ENCODE results near the gene PLA2G10. TPM values are rescaled to one million over a fixed set of nuclear protein-coding genes. Genes with fewer than 3 reads are reported as not detected.

Gene PLA2G10, protein sequence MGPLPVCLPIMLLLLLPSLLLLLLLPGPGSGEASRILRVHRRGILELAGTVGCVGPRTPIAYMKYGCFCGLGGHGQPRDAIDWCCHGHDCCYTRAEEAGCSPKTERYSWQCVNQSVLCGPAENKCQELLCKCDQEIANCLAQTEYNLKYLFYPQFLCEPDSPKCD
- not detected in 2 replicates for total RNA-seq

DNA sequence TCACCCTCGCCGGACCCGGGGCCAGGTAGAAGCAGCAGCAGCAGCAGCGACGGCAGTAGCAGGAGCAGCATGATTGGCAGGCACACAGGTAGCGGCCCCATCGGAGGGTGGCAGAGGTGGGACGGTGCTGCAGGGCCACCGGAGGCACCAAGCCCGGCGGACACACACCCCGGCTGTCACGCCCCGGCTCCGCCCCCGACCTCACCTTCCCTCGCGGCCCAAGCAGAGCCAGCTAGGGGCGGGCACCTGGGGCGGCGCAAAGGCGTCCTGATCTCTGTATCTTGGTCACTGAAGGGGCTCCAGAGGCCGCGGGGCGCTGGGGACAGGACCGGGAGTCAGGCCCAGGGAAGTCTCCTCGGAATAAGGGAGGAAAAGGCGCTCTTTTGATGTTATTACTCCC lies at the start of gene PLA2G10:
TSS of gene PLA2G10 (minus strand) at position 180 of the 400 bp plus-strand sequence. CDS start at position 101, 79 bp downstream.

DNA sequence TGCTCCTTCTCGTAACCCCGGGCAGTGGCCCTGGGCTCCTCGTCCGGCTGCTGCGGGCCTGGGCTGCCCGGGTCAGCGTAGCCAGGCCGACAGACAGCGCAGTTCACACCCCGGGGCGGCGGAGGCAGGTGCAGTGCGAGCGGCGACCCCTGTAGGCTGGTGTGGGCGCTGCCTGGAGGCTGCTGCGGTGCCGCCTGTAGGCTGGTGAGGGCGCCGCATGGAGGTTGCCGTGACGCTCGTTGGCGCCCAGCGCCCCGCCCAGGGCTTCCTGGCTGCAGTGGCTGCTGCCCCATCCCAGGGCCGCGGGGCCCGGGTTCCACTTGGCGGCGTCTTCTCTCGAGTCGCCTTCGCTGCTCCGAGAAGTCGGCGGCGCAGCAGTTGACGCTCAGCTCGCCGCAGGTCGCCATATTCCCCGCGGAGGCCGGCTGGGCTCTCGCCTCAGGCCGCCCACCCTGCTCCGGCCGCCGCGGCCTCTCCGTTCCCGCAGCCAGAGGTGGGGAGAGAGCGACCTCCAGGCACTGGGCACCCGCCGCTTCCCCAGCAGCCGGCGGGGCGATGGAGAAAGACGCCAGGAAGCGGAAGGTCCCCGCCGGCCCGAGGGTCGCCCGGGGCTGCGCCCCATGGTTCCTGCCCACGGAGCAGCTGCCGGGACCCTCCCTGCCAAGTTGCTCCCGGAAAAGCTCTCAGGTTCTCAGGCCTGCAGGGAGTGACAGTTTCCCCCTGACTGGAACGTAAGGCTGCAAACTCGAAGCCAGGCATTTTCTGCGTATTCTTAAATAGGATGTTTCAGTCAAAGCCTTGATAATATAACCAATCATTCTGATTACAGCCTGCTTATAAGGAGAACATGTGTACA lies 48.4 kb upstream of the PLA2G10 start, which contains the start of gene NPIPA2:
TSS of gene NPIPA2 (plus strand) at position 261 of the 856 bp plus-strand sequence. CDS start 5,533 bp downstream, outside the sequence.

DNA sequence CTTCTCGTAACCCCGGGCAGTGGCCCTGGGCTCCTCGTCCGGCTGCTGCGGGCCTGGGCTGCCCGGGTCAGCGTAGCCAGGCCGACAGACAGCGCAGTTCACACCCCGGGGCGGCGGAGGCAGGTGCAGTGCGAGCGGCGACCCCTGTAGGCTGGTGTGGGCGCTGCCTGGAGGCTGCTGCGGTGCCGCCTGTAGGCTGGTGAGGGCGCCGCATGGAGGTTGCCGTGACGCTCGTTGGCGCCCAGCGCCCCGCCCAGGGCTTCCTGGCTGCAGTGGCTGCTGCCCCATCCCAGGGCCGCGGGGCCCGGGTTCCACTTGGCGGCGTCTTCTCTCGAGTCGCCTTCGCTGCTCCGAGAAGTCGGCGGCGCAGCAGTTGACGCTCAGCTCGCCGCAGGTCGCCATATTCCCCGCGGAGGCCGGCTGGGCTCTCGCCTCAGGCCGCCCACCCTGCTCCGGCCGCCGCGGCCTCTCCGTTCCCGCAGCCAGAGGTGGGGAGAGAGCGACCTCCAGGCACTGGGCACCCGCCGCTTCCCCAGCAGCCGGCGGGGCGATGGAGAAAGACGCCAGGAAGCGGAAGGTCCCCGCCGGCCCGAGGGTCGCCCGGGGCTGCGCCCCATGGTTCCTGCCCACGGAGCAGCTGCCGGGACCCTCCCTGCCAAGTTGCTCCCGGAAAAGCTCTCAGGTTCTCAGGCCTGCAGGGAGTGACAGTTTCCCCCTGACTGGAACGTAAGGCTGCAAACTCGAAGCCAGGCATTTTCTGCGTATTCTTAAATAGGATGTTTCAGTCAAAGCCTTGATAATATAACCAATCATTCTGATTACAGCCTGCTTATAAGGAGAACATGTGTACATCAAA lies 9.3 kb upstream of the PLA2G10 start, which contains the start of gene NPIPA3:
TSS of gene NPIPA3 (plus strand) at position 256 of the 856 bp plus-strand sequence. CDS start 5,533 bp downstream, outside the sequence.

DNA sequence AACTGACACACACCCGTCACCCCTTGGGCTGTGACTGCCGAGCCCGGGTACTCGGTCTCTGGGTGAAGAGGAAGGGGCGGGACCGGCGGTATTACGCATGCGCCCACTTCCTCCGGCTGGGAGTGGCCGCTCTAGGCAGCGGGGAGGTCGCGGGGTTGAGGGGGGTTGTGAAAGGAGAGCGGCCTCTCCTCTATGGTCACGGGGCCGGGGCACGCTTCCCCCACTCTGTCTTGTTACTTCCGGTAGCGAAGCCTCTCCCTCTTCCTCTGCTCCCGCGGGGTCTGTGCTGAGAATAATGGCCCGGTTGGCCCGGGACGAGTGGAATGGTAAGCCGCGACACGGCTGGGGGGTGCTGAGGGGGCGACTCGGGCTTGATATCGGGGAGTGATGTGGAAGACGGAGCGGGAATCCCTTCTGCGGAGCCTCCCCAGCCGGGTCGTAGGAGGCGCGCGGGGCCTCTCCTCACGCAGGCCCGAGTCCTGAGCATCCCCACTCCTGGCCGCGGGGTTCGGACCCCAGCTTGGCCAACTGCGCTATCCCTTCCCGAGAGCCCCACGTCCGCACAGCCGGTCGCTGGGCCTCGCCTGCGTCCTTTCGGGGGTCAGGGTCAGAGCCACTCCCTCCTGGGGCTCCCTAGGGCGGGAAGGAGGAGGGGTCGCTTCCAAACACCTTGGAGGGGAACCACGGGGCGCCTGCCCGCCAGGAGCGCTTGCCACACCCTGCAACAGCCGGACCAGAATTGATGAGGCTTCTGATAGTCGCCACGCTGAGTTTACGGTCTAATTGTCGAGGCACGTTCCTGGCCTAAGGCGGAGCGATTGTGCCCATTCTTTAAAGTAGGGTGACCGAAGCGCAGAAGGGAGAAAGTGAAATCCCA lies 61.2 kb downstream of the PLA2G10 start, which contains the start of gene BFAR:
TSS of gene BFAR (plus strand) at position 259 of the 877 bp plus-strand sequence. CDS start 11,396 bp downstream, outside the sequence.

DNA sequence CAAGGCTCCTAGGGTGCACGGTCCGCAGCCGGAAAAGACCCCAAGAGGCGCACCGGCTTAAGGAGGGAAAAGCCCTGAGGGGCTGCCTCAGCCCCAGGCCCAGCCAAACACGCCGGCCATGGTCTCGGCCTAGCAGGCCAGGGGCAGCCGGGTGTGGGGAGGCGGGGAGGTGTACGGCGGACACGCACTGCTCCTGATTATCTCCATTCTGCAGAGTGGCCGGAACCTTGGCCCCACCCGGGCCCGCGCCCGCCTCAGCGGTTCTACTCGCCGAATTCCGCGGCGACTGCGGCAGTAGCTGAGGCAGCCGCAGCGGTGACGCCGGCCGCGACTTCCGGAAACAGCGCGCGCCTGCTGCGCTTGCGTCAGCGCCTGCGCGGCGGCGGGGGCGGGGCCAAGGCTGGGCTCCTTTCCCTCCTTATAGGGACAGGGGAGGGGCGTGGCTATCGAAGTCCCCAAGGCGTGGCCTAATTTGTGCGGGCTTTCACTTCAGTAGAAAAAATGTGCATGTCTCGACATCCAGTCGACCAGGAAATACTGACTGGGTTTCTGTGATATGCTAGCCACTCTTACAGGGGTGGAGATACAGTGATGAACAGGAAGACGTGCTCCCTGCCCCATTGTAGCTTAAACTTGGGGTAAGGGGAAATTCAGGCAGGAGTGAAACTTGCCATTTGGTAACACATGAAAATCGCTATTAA lies 64.0 kb downstream of the PLA2G10 start, which contains the start of gene PARN:
TSS of gene PARN (minus strand) at position 342 of the 701 bp plus-strand sequence. CDS start at position 207, 135 bp downstream.

Other genes with a start within 250 kb of the PLA2G10 start
- 26.0 and 36.2 TPM in 2 replicates for gene PARN, start 64.0 kb downstream of the PLA2G10 start, total RNA-seq
- 64.3 and 79.6 TPM in 2 replicates for gene BFAR, start 61.4 kb downstream of the PLA2G10 start, total RNA-seq
- 0.58 TPM in 1 of 2 replicates, not detected in the other for gene NPIPA3, start 9.1 kb upstream of the PLA2G10 start, total RNA-seq
- 0.58 TPM in 1 of 2 replicates, not detected in the other for gene NPIPA2, start 48.2 kb upstream of the PLA2G10 start, total RNA-seq
- 41.5 and 44.9 TPM in 2 replicates for gene NOMO1, start 139.4 kb upstream of the PLA2G10 start, total RNA-seq
- 36.4 and 43.1 TPM in 2 replicates for gene NPIPA1, start 243.1 kb upstream of the PLA2G10 start, total RNA-seq